Measurements from ENCODE around the gene ADAMTS8. TPM values are rescaled to one million over a fixed set of nuclear protein-coding genes. Genes with fewer than 3 reads are reported as not detected.

ADAMTS8 gene
- total RNA-seq, 1 donor from 2014 or later: not detected

Other genes with a start within 250 kb of the ADAMTS8 start
- gene ZBTB44, start 113.7 kb downstream of the ADAMTS8 start, total RNA-seq: 48.0 and 48.3 TPM in 2 replicates
- 0.07 TPM in 1 of 2 replicates, not detected in the other for gene ADAMTS15, start 20.0 kb upstream of the ADAMTS8 start, total RNA-seq

Data from T-helper 1 cell treated with Interleukin-12 subunit alpha and Interleukin-12 subunit beta and Interleukin-4 antibody, amounts not matched to agents 30 ng/mL and 1 ng/mL, for 36 hours (primary cell).